ENCODE results near the gene KREMEN2.

Gene KREMEN2

DNA sequence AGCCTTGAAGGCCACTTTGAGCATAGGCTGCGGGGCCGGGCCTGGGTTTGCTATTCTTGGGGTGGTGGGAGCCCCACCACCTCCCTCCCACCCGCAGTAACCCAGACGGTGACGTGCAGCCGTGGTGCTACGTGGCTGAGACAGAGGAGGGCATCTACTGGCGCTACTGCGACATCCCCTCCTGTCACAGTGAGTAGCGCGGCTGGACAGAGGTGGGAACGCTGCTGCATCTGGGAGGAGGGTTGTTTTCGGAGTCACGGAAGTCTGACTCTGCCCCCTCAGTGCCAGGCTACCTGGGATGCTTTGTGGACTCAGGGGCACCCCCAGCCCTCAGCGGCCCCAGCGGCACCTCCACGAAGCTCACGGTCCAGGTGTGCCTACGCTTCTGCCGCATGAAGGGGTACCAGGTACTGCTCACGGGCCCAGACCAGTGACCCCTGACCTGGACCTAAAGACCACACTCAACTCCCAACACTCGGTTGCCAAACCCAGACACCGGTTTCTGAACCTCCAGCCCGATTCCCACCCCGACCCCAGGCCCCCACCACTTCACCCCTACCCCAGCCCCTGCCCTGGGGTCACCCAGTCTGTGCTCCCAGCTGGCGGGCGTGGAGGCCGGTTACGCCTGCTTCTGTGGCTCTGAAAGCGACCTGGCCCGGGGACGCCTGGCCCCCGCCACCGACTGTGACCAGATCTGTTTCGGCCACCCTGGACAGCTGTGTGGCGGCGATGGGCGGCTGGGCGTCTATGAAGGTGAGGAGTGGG lies 2.1 kb downstream of the KREMEN2 start:
- DNase-seq (ENCODE audit: low spot score), result no peak

DNA sequence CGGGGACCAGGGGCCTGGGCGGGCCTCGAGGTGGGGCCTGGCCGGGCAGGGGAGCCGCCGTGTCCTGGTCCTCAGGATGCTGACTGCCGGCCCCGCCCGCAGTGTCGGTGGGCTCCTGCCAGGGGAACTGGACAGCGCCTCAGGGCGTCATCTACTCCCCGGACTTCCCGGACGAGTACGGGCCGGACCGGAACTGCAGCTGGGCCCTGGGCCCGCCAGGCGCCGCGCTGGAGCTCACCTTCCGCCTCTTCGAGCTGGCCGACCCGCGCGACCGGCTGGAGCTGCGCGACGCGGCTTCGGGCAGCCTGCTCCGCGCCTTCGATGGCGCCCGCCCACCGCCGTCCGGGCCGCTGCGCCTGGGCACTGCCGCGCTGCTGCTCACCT lies 2.7 kb downstream of the KREMEN2 start:
- no peak for DNase-seq (ENCODE audit: low spot score)

DNA sequence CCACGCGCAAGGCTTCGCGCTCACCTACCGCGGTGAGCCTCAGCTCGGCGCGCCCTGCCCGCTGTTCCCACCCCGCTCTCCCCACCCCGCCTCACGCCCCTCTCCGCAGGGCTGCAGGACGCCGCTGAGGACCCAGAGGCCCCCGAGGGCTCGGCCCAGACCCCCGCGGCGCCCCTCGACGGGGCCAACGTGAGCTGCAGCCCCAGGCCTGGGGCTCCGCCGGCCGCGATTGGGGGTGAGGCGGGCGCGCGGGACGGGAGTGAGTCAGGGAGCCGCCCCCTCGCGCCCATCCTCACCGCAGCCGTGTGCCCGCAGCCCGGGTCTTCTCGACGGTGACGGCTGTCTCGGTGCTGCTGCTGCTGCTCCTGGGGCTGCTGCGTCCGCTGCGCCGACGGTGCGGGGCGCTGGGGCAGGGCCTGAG lies 3.1 kb downstream of the KREMEN2 start:
- DNase-seq (ENCODE audit: low spot score), result no peak

- DNase-seq (ENCODE audit: low spot score), result no peak
Measured at GRCh38 chr16:2967721-2968161, 3.7 kb downstream of the KREMEN2 start.

DNA sequence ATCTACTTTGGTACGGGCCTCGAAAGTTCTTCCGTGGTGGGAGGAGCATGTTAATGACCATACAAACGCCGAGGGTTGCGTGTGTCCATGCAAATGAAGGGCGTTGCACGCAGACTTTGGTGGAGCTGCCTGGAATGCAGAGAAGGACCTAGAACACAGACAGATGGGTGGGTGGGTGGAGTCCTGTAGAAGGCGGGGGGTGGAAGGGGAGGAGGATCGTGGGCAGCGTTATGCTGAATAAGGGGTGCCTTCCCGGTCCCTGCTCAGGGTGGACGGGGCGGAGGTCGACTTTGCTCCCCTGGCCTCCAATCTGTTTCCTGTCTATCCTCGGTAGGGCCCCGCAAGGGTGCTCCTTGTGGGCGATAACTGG lies 4.3 kb downstream of the KREMEN2 start:
- no peak for DNase-seq (ENCODE audit: low spot score)

DNA sequence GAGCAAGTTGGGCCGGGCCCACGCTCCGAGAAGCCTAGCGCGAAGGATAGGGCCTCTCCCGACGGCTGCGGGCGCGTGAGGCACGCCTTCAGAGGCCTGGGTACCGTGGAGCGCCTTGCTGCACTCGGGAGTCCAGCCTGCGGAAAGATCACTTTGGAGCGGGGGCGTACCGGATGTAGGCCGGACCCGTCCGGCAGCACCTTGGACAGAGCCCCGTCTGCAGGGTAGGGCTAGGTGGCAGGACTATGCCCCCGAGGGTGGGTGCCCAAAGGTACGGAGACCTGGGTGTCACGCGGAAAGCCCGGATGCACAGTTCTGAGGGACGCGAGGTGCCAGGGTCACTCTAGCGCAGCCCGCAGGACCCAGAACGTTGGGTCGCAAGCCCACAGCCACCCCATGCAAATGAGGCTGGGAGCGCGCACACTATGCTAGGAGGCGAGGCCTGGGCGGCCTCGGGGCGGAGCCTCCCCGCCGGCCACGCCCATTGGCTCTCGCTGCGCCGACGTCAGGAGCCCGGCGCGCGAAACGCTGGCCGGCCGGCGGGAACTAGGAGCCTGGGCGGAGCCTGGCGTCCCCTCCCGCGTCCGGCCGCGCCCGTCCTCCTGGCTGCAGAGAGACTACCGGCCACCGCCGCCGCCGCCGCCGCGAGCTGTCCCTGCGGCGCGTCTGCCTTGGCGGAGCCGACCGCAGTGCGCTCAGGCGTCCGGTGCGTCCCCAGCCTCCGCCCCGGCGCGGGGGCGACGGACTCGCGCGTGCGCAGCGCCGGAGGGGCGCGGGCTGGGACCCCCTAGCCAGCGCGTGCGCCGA lies 4.9 kb downstream of the KREMEN2 start, which contains the start of gene PAQR4:
PAQR4 (plus strand) TSS at position 611 of the 807 bp plus-strand sequence. CDS start 327 bp downstream, outside the sequence.
- DNase-seq (ENCODE audit: low spot score), result peak; percentile 90

- peak; percentile 73 for DNase-seq (ENCODE audit: low spot score)
Measured at GRCh38 chr16:2969545-2970521, 5.8 kb downstream of the KREMEN2 start.

DNA sequence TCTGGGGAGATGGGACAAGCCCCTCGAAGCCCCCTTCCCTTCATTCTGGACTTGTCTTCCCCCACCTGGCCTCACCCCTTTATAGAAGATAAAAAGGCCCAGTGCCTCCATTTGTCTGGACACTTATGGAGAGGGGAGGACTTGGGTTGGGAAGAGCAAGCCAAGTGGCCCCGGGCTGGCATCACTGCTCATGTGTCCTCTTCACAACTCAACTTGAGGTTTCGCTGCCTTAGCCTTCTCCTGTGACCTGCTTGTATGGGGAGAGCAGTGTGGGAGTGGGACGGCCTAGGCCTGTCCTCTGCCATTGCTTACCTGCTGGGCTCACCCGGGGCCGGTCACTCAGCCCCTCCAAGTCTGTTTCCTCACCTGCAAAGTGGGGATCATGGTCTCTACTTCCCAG lies 6.5 kb downstream of the KREMEN2 start:
- DNase-seq (ENCODE audit: low spot score), result no peak

- DNase-seq (ENCODE audit: low spot score), result no peak
Measured at GRCh38 chr16:2971134-2971984, 7.3 kb downstream of the KREMEN2 start.

- no peak for DNase-seq (ENCODE audit: low spot score)
Measured at GRCh38 chr16:2971985-2972784, 8.1 kb downstream of the KREMEN2 start.

DNA sequence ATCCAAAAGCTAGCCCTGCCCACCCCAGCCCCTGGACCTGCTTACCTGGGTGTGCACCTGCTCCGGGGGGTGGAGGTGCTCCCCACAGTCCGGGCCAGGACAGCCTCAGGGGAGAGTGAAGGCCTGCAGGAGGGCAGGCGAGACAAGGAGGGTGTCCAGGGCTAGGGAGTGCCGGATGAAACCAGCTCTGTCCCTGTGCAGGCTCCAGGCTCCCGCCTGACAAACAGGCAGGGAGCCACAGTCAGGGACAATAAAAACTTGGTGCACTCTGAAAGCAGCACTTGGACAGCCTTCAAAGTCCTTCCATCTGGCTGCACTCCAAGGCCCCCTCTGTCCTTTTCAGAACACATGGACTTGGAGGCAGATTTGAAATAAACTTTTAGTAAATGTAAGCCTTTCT lies 9.0 kb downstream of the KREMEN2 start:
- DNase-seq (ENCODE audit: low spot score), result peak; percentile 63

DNA sequence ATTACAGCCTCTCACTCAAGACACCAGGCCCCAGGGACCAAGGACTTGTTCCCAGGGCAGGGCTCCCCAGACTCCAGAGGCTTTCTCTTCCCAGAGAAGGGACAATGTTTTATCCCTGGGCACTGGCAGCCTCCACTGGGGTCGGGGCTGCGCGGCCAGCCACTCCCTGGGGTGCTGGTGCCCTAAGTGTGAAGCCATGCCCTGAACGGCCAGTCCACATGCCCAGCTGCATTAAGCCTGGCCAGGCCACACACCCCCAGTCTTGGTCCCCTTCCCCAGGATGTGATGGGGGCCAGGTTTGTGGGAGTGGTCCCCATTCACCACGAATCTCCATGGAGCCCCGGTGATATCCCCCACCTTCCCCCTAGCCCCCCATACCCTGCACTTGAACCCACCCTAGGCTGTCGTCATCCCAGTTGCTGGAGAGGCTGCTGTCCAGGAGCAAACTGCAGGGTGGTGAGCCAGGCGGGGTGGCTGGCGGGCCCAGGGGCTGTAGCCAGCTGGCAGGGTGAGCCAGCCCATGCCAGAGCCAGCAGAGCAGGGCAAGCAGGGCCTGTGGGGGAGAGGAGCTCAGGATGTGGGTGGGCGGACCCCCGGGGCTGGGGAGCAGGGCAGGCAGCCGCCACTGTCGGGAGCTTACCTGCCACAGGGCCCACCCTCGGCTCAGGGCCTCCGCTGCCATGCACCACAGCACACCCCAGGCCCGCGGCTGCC lies 9.7 kb downstream of the KREMEN2 start:
- DNase-seq (ENCODE audit: low spot score), result no peak

DNA sequence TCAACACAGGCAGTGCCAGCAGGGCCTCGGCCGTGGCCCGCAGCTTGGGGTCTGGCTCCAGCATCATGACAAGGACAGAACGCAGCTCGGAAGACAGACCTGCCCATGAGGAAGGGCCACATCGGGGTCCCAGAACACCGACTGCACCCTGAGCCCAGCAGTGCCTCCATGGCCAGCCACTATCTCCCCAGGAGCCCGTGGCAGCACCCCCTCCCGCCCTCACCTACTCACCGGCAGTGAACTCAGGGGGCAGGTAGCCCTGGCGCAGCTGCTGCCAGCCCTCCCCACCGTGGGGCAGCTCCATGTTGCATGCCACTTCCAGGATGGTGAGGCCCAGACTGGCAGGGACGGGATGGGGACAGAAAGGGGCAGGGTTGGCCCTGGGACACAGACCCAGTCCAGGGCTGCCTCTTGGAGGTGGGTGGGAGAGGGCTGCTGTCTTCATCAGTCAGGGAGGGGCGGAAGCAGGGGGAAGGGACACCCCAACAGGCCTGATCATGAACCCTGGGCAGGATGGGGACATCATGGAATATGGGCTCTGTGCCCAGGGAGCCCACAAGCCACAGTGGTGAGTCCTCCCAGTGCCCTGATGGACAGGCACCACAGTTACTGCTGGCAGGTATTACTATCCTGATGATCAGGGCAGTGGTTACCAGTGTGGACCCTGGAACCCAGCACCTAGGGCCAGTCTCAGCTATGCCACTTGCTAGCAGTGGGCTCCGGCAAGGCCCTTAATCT lies 10.4 kb downstream of the KREMEN2 start:
- no peak for DNase-seq (ENCODE audit: low spot score)

GRCh38 chr16:2975161-2975795 lies 11.2 kb downstream of the KREMEN2 start:
- DNase-seq (ENCODE audit: low spot score), result no peak

DNA sequence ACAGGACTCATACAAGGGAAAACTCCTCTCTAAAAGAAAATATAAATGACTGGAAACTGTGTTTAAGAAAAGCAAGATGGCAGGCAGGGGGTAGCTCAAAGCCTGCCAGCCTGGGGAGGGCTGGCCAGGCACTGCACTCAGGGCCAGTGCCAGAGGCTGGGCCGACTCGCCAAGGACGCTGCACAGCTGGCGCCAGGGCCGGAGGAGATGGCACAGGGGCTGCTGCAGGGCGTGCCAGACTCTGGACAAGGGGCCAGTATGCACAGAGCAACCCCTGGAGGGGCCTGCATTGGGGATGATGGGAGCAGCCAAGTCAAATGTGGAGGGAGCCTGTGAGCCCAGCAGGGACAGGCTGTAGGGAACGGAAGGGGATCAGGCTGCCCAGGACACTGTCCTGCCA lies 12.1 kb downstream of the KREMEN2 start:
- DNase-seq (ENCODE audit: low spot score), result no peak

DNA sequence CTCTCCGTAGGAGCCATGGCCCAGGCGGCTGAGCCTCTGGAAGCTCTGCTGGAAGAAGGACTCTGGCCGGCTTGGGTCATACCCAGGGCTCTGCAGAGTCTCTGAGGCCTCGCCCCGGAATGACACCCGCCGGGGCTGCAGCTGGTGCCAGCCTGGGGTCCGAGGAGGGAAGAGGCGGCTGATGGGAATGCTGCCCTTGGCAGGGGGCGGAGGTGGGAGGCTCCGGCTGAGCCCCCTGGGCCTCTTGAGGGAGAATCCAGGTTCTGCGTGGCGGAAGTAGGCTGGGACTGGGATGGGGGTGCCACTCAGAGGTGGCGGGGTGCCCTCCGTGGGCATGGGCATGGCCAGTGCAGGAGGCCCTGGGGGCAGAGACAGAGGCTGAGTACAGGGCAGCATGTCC lies 12.6 kb downstream of the KREMEN2 start:
- DNase-seq (ENCODE audit: low spot score), result no peak

DNA sequence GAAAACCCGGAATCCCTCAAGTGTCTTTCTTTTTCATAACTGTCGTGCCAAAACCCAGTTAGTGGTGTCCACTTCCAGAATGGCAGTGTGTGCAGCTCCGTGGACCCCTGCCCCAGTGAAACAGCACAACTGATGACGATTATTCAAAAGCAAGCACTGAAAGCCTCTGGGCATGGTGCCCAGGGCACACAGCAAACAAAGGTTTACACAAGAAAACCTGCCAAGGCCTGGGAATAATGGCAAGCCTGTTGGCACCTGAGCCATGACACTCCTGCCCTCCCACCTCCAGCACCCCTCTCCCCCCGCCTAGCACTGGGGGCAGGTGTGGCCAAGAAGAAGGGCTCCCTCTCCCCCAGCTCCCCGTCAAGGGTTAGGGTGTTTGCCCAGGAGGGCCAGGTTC lies 13.4 kb downstream of the KREMEN2 start:
- no peak for DNase-seq (ENCODE audit: low spot score)

GRCh38 chr16:2979669-2980226 lies 15.7 kb downstream of the KREMEN2 start:
- DNase-seq (ENCODE audit: low spot score), result no peak

All from putamen (tissue), 1 donor.